Epithelial cell of proximal tubule (primary cell): ENCODE results near the gene TMEM171. TPM values are rescaled to one million over a fixed set of nuclear protein-coding genes. Genes with fewer than 3 reads are reported as not detected.
A peak's percentile ranks its signal among the peaks of the same experiment; 100 is the strongest.

Source experiments
- DNase-seq: peaks from one replicate; pipeline ENCODE4 v3.0.0-alpha.2; 2011; ENCODE audit warnings: low read depth
- H3K4me3 ChIP-seq: 2 replicates; pipeline ENCODE4 v1.5.1; 2011; ENCODE audit warnings: low read depth, mild to moderate bottlenecking, low read length
- CTCF ChIP-seq: conservative IDR thresholded peaks from 2 replicates; pipeline ENCODE4 v1.5.1; 2012; ENCODE audit warnings: low read depth, mild to moderate bottlenecking, low read length
- total RNA-seq: library from RNA; depleted of rRNA; stranded (reverse); fragments of >200 nt; gene quantifications from 2 replicates; pipeline ENCODE4 v1.2.3, GENCODE V29; 2015

The TMEM171 gene
- total RNA-seq, 1 donor from 2014 or later, result 10.6 TPM

- H3K4me3 ChIP-seq, result no peak overlapping the region
- no peak for TF ChIP-seq CTCF
- no peak for DNase-seq
Measured at GRCh38 chr5:73126957-73127356, 6.6 kb downstream of the TMEM171 start.

GRCh38 chr5:73129143-73129542 lies 8.8 kb downstream of the TMEM171 start:
- no peak for TF ChIP-seq CTCF
- DNase-seq, result no peak
- no peak overlapping the region for H3K4me3 ChIP-seq

- no peak overlapping the region for H3K4me3 ChIP-seq
- no peak for TF ChIP-seq CTCF
- no peak for DNase-seq
Measured at GRCh38 chr5:73130811-73131210, 10.4 kb downstream of the TMEM171 start.

GRCh38 chr5:73131711-73132425 lies 11.5 kb downstream of the TMEM171 start:
- TF ChIP-seq CTCF, result no peak
- no peak for DNase-seq
- no peak overlapping the region for H3K4me3 ChIP-seq

- TF ChIP-seq CTCF, result no peak
- H3K4me3 ChIP-seq, result no peak overlapping the region
- no peak for DNase-seq
Measured at GRCh38 chr5:73132759-73133158, 12.4 kb downstream of the TMEM171 start.

GRCh38 chr5:73135021-73135420 lies 14.6 kb downstream of the TMEM171 start:
- TF ChIP-seq CTCF, result no peak
- no peak overlapping the region for H3K4me3 ChIP-seq
- no peak for DNase-seq

- no peak overlapping the region for H3K4me3 ChIP-seq
- DNase-seq, result no peak
- peak; percentile 43 for TF ChIP-seq CTCF
Measured at GRCh38 chr5:73135429-73136054, 15.2 kb downstream of the TMEM171 start.
